Activated T-helper 2 cell treated with anti-CD3 and anti-CD28 coated beads, Interferon-gamma antibody, Interleukin-2, Interleukin-4, amounts not matched to agents 10 μg/mL and 5 μg/mL and 100 μg/mL, durations not matched to agents 14 hours and 24 hours and 36 hours (primary cell): Measurements from ENCODE around the gene PIGB. TPM values are rescaled to one million over a fixed set of nuclear protein-coding genes. Genes with fewer than 3 reads are reported as not detected.
"Not testable (repeated sequence)": the region's sequence is repeated elsewhere in the genome, so short reads cannot be mapped to it uniquely, and the experiment has no call there.

ENCODE experiments used
- DNase-seq: peaks from one replicate; pipeline ENCODE4 v3.0.0; 2021; ENCODE audit warnings: low spot score
- H3K27ac Mint-ChIP-seq: one replicate; pipeline ENCODE4 v1.8.0; 2021; ENCODE audit warnings: mixed read lengths
- H3K27me3 Mint-ChIP-seq: one replicate; pipeline ENCODE4 v1.8.0; 2021; ENCODE audit warnings: low read depth, mixed read lengths
- H3K36me3 Mint-ChIP-seq: one replicate; pipeline ENCODE4 v1.8.0; 2021; ENCODE audit warnings: low read depth, mixed read lengths
- H3K4me1 Mint-ChIP-seq: one replicate; pipeline ENCODE4 v1.8.0; 2021; ENCODE audit warnings: low read depth, mixed read lengths
- H3K4me3 Mint-ChIP-seq: one replicate; pipeline ENCODE4 v1.8.0; 2021; ENCODE audit warnings: low read depth, mild to moderate bottlenecking, moderate library complexity, mixed read lengths
- H3K9me3 Mint-ChIP-seq: one replicate; pipeline ENCODE4 v1.8.0; 2021; ENCODE audit warnings: mixed read lengths
- intact Hi-C: fragments of 100-400 bp; cut with micrococcal nuclease; formaldehyde crosslinking; loops from one replicate; pipeline ENCODE4 v1.15.1; 2023
- total RNA-seq: library from RNA; stranded (reverse); gene quantifications from 2 replicates; pipeline ENCODE4 v1.2.3, GENCODE V29; 2022

Gene PIGB
- total RNA-seq, 1 donor from 2014 or later = 19.7 TPM

DNA sequence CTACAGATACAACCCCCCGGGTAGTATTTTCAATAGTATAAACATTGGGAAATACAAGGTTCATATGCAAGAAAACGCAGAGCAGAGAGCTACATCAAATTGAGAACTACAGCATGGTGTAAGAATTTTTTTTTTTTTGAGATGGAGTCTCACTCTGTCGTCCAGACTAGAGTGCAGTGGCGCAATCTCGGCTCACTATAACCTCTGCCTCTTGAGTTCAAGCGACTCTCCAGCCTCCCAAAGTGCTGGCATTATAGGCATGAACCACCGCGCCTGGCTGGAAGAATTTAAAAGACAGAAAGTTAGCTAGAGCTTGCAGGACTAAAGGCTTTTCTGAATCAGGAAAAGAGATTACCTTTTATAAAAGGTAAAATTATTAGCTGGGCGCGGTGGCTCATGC is 42.0 kb downstream of the PIGB start:
- H3K9me3 Mint-ChIP-seq = no peaks in the 10 kb centered on the region
- H3K27ac Mint-ChIP-seq = no peak overlapping the region
- no peak overlapping the region for H3K4me3 Mint-ChIP-seq
- intact Hi-C loops = no loop called here
- no peaks in the 10 kb centered on the region for H3K27me3 Mint-ChIP-seq
- peaks cover 23% of the 10 kb centered on the region for H3K36me3 Mint-ChIP-seq
- no peaks in the 10 kb centered on the region for H3K4me1 Mint-ChIP-seq
- DNase-seq = no peak

GRCh38 chr15:55362641-55363040 is 43.6 kb downstream of the PIGB start:
- Mint-ChIP-seq H3K9me3 (no peaks in the 10 kb centered on the region), H3K4me1 (no peaks in the 10 kb centered on the region), H3K27me3 (no peaks in the 10 kb centered on the region), H3K36me3 (peaks cover 11% of the 10 kb centered on the region), H3K27ac (no peak overlapping the region), H3K4me3 (no peak overlapping the region)
- DNase-seq = no peak
- intact Hi-C loops = no loop called here

DNA sequence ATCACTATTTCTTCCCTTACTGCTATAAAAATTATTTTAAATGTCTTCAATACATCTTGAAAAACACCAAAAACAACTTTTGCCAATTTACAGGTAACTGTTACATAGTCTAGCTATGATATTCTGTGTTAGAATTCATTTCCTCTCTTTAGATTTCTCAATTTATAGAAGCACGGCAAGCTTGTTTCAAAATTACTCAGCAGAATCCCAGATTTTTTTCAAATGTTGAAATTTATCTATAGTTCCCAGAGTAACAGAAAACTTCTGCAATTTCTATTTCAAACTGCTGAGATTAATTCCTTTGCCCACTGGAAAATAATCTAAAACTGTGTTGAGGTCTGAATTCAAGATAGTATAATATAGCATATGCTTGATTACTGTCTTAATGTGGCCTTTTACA is 48.0 kb downstream of the PIGB start:
- H3K27me3 Mint-ChIP-seq = no peaks in the 10 kb centered on the region
- H3K4me3 Mint-ChIP-seq = no peak overlapping the region
- H3K9me3 Mint-ChIP-seq = no peaks in the 10 kb centered on the region
- DNase-seq = no peak
- intact Hi-C loops = no loop called here
- H3K4me1 Mint-ChIP-seq = no peaks in the 10 kb centered on the region
- H3K36me3 Mint-ChIP-seq = peaks cover 2% of the 10 kb centered on the region
- no peak overlapping the region for H3K27ac Mint-ChIP-seq

- Mint-ChIP-seq H3K27me3 (no peaks in the 10 kb centered on the region), H3K4me1 (peaks cover 6% of the 10 kb centered on the region), H3K4me3 (no peak overlapping the region), H3K9me3 (no peaks in the 10 kb centered on the region), H3K36me3 (peaks cover 6% of the 10 kb centered on the region), H3K27ac (no peak overlapping the region)
- intact Hi-C loops = loop anchor here (2.0 kb wide), 1 partner anchor 54 kb away; the partner anchor contains the start of genes PIGB and PIGBOS1
- no peak for DNase-seq
Observed at GRCh38 chr15:55372701-55373440, 53.8 kb downstream of the PIGB start.

- intact Hi-C loops = no loop called here
- H3K4me1 Mint-ChIP-seq = no peaks in the 10 kb centered on the region
Observed at GRCh38 chr15:55379095-55379494, 60.1 kb downstream of the PIGB start.

DNA sequence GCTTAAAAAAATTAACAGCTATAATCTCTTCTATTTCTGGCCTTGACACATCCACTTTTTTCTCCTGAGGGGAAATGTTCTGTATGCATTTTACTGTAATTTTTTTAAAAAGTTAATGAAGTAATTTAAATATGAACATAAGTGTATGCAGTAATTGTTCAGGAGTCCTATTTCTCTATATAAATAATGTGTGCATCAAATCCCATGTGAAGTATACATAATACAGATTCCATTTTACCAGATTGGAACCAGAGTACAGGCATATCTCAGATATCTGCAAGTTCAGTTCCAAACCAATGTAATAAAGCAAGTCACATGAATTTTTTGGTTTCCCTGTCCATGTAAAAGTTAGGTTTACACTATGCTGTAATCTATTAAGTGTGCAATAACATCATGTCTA is 62.6 kb downstream of the PIGB start:
- H3K36me3 Mint-ChIP-seq = peaks cover 3% of the 10 kb centered on the region
- H3K4me3 Mint-ChIP-seq = no peak overlapping the region
- no peak for DNase-seq
- no peaks in the 10 kb centered on the region for H3K27me3 Mint-ChIP-seq
- intact Hi-C loops = no loop called here
- no peaks in the 10 kb centered on the region for H3K4me1 Mint-ChIP-seq
- no peaks in the 10 kb centered on the region for H3K9me3 Mint-ChIP-seq
- H3K27ac Mint-ChIP-seq = no peak overlapping the region

More at GRCh38 chr15:55379095-55379494, 60.1 kb downstream of the PIGB start:
- no peak overlapping the region for H3K4me3 Mint-ChIP-seq
- no peak for DNase-seq
- H3K27me3 Mint-ChIP-seq = no peaks in the 10 kb centered on the region
- no peaks in the 10 kb centered on the region for H3K9me3 Mint-ChIP-seq
- peaks cover 3% of the 10 kb centered on the region for H3K36me3 Mint-ChIP-seq
- no peak overlapping the region for H3K27ac Mint-ChIP-seq

DNA sequence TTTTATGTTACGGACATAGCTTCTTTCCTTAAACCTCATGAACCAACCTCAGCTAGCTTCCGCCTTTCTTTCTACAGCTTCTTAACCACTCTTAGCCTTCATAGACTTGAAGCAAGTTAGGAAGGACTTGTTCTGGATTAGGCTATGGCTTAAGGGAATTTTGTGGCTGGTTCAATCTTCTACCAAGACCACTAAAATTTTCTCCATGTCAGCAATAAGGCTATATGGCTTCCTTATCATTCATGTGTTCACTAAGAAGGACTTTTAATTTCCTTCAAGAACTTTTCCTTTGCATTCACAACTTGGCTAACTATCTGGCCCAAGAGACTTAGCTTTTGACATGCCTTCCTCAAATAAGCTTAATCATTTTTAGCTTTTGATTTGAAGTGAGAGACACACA is 64.7 kb downstream of the PIGB start:
- no peak overlapping the region for H3K4me3 Mint-ChIP-seq

DNA sequence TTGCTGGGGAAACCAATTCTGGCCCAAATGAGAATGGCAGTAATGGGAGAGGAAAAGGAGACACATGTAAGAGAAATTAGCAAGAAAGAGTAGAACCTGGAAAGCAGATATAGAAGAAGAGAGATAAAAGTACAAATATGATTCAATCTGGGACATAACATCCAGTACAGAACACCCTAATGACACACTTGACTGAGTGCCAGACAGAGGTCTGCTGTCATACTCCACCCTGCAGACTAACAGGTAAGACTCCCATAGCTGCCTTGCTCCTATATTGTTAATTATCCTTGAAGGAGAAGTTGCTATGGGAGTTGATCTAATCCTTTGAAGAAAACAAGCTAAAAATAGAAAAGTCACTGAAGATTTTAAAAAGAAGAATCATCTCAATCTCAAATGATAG is 68.0 kb downstream of the PIGB start:
- no peak for DNase-seq
- Mint-ChIP-seq H3K9me3 (no peaks in the 10 kb centered on the region), H3K36me3 (peaks cover 8% of the 10 kb centered on the region), H3K27ac (no peak overlapping the region), H3K27me3 (no peaks in the 10 kb centered on the region), H3K4me1 (peaks cover 4% of the 10 kb centered on the region), H3K4me3 (no peak overlapping the region)
- intact Hi-C loops = no loop called here

More for the DNA sequence above, 64.7 kb downstream of the PIGB start:
- Mint-ChIP-seq H3K27me3 (no peaks in the 10 kb centered on the region), H3K4me1 (no peaks in the 10 kb centered on the region), H3K36me3 (peaks cover 8% of the 10 kb centered on the region), H3K27ac (no peak overlapping the region), H3K9me3 (no peaks in the 10 kb centered on the region)
- intact Hi-C loops = no loop called here
- DNase-seq = no peak

- Mint-ChIP-seq H3K4me3 (no peak overlapping the region), H3K4me1 (peaks cover 4% of the 10 kb centered on the region), H3K36me3 (peaks cover 4% of the 10 kb centered on the region), H3K9me3 (no peaks in the 10 kb centered on the region), H3K27me3 (no peaks in the 10 kb centered on the region), H3K27ac (no peak overlapping the region)
- no peak for DNase-seq
- intact Hi-C loops = no loop called here
Observed at GRCh38 chr15:55389264-55389607, 70.2 kb downstream of the PIGB start.

DNA sequence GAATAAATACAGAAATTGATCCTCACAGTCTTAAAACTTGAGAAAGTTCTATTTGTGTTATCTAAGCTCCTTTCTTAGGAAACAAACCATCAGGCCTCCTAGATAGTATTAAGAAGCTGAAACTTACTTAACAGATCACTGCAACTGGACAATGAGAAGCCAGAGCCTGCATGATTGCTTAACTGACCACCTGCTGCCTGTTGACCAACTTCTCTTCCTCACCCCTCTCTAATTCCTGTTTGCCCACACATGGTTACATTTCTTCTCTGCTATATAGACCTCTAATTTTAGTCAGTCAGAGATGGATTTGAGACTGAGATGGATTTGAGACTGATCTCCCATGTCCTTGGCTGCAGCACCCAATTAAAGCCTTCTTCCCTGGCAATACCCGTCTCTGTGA is 75.7 kb downstream of the PIGB start:
- no peaks in the 10 kb centered on the region for H3K27me3 Mint-ChIP-seq
- intact Hi-C loops = no loop called here
- peaks cover 20% of the 10 kb centered on the region for H3K36me3 Mint-ChIP-seq
- peaks cover 10% of the 10 kb centered on the region for H3K9me3 Mint-ChIP-seq
- no peak for DNase-seq
- H3K4me1 Mint-ChIP-seq = peaks cover 2% of the 10 kb centered on the region
- no peak overlapping the region for H3K27ac Mint-ChIP-seq
- H3K4me3 Mint-ChIP-seq = no peak overlapping the region

- no peak for DNase-seq
Observed at GRCh38 chr15:55398243-55398642, 79.2 kb downstream of the PIGB start.

DNA sequence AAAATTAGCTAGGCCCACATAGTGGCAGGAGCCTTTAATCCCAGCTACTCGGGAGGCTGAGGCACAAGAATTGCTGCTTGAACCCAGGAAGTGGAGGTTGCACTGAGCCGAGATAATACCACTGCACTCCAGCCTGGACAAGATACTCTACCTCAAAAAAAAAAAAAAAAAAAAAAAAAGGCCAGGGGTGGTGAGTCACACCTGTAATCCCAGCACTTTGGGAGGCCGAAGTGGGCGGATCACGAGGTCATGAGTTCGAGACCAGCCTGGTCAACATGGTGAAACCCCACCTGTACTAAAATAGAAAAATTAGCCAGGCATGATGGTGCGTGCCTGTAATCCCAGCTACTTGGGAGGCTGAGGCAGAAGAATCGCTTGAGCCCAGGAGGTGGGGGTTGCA is 81.0 kb downstream of the PIGB start:
- H3K9me3 Mint-ChIP-seq, H3K27me3 Mint-ChIP-seq, H3K27ac Mint-ChIP-seq, DNase-seq, H3K4me3 Mint-ChIP-seq: not testable (repeated sequence)
- Mint-ChIP-seq H3K36me3 (peaks cover 17% of the 10 kb centered on the region), H3K4me1 (peaks cover 27% of the 10 kb centered on the region)
- intact Hi-C loops = loop anchor here (10.0 kb wide), 1 partner anchor 845 kb away; the partner anchor contains the start of gene RFX7

More at GRCh38 chr15:55398243-55398642, 79.2 kb downstream of the PIGB start:
- peaks cover 20% of the 10 kb centered on the region for H3K36me3 Mint-ChIP-seq
- H3K4me3 Mint-ChIP-seq = no peak overlapping the region
- H3K27me3 Mint-ChIP-seq = no peaks in the 10 kb centered on the region
- H3K4me1 Mint-ChIP-seq = peaks cover 15% of the 10 kb centered on the region
- intact Hi-C loops = no loop called here
- H3K9me3 Mint-ChIP-seq = peaks cover 10% of the 10 kb centered on the region
- H3K27ac Mint-ChIP-seq = no peak overlapping the region

- peaks cover 25% of the 10 kb centered on the region for H3K4me1 Mint-ChIP-seq
- peaks cover 5% of the 10 kb centered on the region for H3K36me3 Mint-ChIP-seq
- H3K27me3 Mint-ChIP-seq = no peaks in the 10 kb centered on the region
- intact Hi-C loops = loop anchor here (10.0 kb wide), 1 partner anchor 843 kb away; the partner anchor contains the start of gene RFX7
- H3K4me3 Mint-ChIP-seq = no peak overlapping the region
- no peak overlapping the region for H3K27ac Mint-ChIP-seq
- DNase-seq = no peak
- no peaks in the 10 kb centered on the region for H3K9me3 Mint-ChIP-seq
Observed at GRCh38 chr15:55401786-55402246, 82.8 kb downstream of the PIGB start.
